BJ (cell line): ENCODE measurements around the gene UBXN7. TPM values are rescaled to one million over a fixed set of nuclear protein-coding genes. Genes with fewer than 3 reads are reported as not detected.
"Not testable (repeated sequence)": the region's sequence is repeated elsewhere in the genome, so short reads cannot be mapped to it uniquely, and the experiment has no call there.

Experiments
- CTCF ChIA-PET: fragments of 350-600 bp; formaldehyde crosslinking; extraction: SDS; loops from one replicate; lab custom pipeline; 2021; ENCODE audit warnings: antibody characterized with exemption, inconsistent platforms; lab: Yijun Ruan, JAX
- POLR2A ChIA-PET: fragments of 300-600 bp; sonication (Branson Sonifier 250); formaldehyde crosslinking; extraction: SDS; loops from one replicate; lab custom pipeline; 2021; ENCODE audit warnings: antibody characterized with exemption; lab: Charles Lee
- DNase-seq: peaks from one replicate; pipeline ENCODE4 v3.0.0-alpha.2; 2011; ENCODE audit warnings: low read depth
- H3K27me3 ChIP-seq: 2 replicates; pipeline ENCODE4 v1.6.0; 2011; ENCODE audit warnings: low read length; ENCODE audit not compliant: control insufficient read depth, insufficient read depth
- H3K36me3 ChIP-seq: 2 replicates; pipeline ENCODE4 v1.5.1; 2011; ENCODE audit warnings: low read length; ENCODE audit not compliant: control insufficient read depth, insufficient read depth
- H3K4me3 ChIP-seq: 2 replicates; pipeline ENCODE4 v1.5.1; 2011; ENCODE audit warnings: low read depth, mild to moderate bottlenecking, control low read depth, low read length
- CTCF ChIP-seq: IDR thresholded peaks from 2 replicates; pipeline ENCODE4 v1.5.1; 2011; ENCODE audit warnings: low read depth, mild to moderate bottlenecking, control low read depth, inconsistent platforms, low read length, moderate library complexity; ENCODE audit not compliant: insufficient read depth
- polyA plus RNA-seq: library from polyadenylated mRNA; depleted of rRNA; stranded (reverse); fragments of >200 nt; gene quantifications from 2 replicates; pipeline ENCODE4 v1.2.3, GENCODE V29; 2011; rRNA removed
- small RNA-seq: library from RNA; depleted of rRNA; stranded (forward); fragments of <200 nt; gene quantifications from one replicate; pipeline ENCODE3, GENCODE V24; 2012; ENCODE audit warnings: low replicate concordance, low read depth; ENCODE audit not compliant: insufficient read length

The UBXN7 gene
- polyA plus RNA-seq, 1 experiment = 11.3 TPM

GRCh38 chr3:196314597-196314996, 117.6 kb downstream of the UBXN7 start:
- ChIA-PET CTCF (no interaction called here), POLR2A (no interaction called here)
- no peak for TF ChIP-seq CTCF
- DNase-seq = no peak
- no peaks in the 10 kb centered on the region for H3K36me3 ChIP-seq
- H3K4me3 ChIP-seq = no peak overlapping the region
- no peaks in the 10 kb centered on the region for H3K27me3 ChIP-seq

- H3K27me3 ChIP-seq, H3K36me3 ChIP-seq, POLR2A ChIA-PET, H3K4me3 ChIP-seq, CTCF ChIA-PET, DNase-seq: not testable (repeated sequence)
Observed at GRCh38 chr3:196314086-196314485, 118.1 kb downstream of the UBXN7 start.

DNA sequence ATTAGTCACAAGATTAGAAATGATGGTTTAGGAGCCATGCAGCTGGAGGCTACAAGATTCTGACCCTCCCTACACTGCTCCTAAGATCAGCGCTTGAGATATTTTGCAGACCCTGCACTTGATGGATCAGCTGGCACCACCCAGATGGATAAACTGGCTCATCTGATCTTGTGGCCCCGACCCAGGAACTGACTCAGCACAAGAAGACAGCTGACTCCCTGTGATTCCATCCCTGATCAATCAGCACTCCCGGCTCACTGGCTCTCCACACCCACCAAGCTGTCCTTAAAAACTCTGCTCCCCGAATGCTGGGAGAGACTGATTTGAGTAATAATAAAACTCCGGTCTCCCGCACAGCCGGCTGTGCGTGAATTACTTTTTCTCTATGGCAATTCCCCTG, 129.3 kb downstream of the UBXN7 start:
- CTCF ChIA-PET, H3K36me3 ChIP-seq, H3K4me3 ChIP-seq, H3K27me3 ChIP-seq, DNase-seq, POLR2A ChIA-PET: not testable (repeated sequence)

DNA sequence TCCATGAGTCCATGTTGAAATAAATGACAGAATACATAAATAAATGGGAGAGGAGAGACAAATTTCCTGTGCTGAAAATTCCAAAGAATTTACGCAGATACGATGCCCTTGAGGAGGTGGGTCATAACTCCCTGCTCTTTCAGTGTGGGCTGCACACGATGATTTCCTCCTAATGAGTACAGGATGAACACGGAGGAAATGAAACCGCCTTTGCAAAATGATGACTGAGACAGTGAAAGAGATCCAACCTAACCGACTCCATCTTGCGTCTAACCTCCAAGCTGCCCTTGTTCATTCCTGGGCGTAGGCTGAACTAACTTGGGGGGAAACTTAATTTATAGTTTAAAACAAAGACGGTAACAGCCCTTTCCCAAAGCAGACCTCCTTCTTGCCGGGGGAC, 129.7 kb downstream of the UBXN7 start:
- POLR2A ChIA-PET, CTCF ChIA-PET, DNase-seq, H3K36me3 ChIP-seq, H3K4me3 ChIP-seq, H3K27me3 ChIP-seq: not testable (repeated sequence)

GRCh38 chr3:196298521-196298920, 133.7 kb downstream of the UBXN7 start:
- CTCF ChIA-PET = no interaction called here

More at GRCh38 chr3:196298521-196298920, 133.7 kb downstream of the UBXN7 start:
- POLR2A ChIA-PET = no interaction called here
- Histone ChIP-seq H3K4me3 (no peak overlapping the region), H3K27me3 (no peaks in the 10 kb centered on the region), H3K36me3 (no peaks in the 10 kb centered on the region)
- no peak for TF ChIP-seq CTCF
- no peak for DNase-seq

Small RNAs within 50 kb of the gene (small RNA-seq; reads per million reads assigned to genes)
- gene AC069257.2 (not detected), gene AC083822.1 (not detected), gene AC117490.1 (not detected), gene RN7SL434P (not detected), gene RN7SL738P (not detected), gene RNU6-1279P (1.3 reads per million), gene RNU6-910P (not detected)

Other genes with a start within 250 kb of the UBXN7 start
- gene ZDHHC19, start 221.0 kb downstream of the UBXN7 start, polyA plus RNA-seq = not detected in 2 replicates
- gene SLC51A, start 215.9 kb downstream of the UBXN7 start, polyA plus RNA-seq = not detected in 2 replicates
- gene PCYT1A, start 144.7 kb downstream of the UBXN7 start, polyA plus RNA-seq = 73.3 and 75.0 TPM in 2 replicates
- 7.6 and 11.1 TPM in 2 replicates for gene DYNLT2B, start 114.2 kb downstream of the UBXN7 start, polyA plus RNA-seq
- not detected in 2 replicates for gene TM4SF19, start 94.0 kb downstream of the UBXN7 start, polyA plus RNA-seq
- gene RNF168, start 71.3 kb upstream of the UBXN7 start, polyA plus RNA-seq = 2.4 and 3.3 TPM in 2 replicates
- gene SMCO1, start 82.9 kb upstream of the UBXN7 start, polyA plus RNA-seq = not detected in 2 replicates
- 4.2 and 7.3 TPM in 2 replicates for gene WDR53, start 136.1 kb upstream of the UBXN7 start, polyA plus RNA-seq
- gene FBXO45, start 136.2 kb upstream of the UBXN7 start, polyA plus RNA-seq = 2.2 and 5.1 TPM in 2 replicates
- 0.06 and 0.07 TPM in 2 replicates for gene NRROS, start 207.3 kb upstream of the UBXN7 start, polyA plus RNA-seq